GM12875 (cell line): ENCODE data around the gene CDK14.

Experiments used
- H3K4me3 ChIP-seq: one replicate; pipeline ENCODE4 v1.5.1; 2011; ENCODE audit warnings: low read depth, low read length, control low read depth
- CTCF ChIP-seq: IDR thresholded peaks from 2 replicates; pipeline ENCODE4 v1.5.1; 2011; ENCODE audit warnings: low read depth, mild to moderate bottlenecking, control low read depth, inconsistent platforms, low read length, moderate library complexity, borderline replicate concordance; ENCODE audit not compliant: insufficient read depth

Gene CDK14

GRCh38 chr7:90569368-90569767 lies 26.8 kb upstream of the CDK14 start:
- TF ChIP-seq CTCF: no peak
- H3K4me3 ChIP-seq: no peak overlapping the region

DNA sequence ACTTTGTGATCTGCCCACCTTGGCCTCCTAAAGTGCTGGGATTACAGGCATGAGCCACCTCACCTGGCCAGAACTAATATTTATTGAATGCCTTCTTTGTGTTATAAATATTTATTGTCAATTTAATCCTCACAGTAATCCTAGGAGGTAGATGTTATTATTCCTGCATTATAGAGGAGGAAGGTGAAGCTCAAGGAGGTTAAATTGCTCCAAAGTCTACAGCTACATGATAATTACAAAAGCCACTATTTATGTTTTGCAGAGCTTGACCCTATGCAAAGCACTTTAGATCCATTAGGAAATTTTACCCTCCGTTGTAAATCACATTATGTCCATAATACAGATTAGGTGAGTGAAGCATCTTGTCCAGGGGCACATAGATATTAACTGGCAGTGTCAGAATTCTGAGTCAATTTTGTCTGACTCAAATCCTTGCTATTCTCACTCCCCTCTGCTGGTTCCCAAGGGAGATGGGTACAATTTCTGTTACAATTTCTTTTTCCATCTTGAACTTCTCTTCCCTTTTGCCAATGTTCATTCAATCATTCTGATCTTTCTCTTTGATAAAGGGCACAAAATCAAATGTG lies 25.7 kb upstream of the CDK14 start:
- H3K4me3 ChIP-seq: no peak overlapping the region

GRCh38 chr7:90574146-90574819 lies 21.8 kb upstream of the CDK14 start:
- TF ChIP-seq CTCF: no peak
- H3K4me3 ChIP-seq: no peak overlapping the region

More for the DNA sequence above, 25.7 kb upstream of the CDK14 start:
- no peak for TF ChIP-seq CTCF

DNA sequence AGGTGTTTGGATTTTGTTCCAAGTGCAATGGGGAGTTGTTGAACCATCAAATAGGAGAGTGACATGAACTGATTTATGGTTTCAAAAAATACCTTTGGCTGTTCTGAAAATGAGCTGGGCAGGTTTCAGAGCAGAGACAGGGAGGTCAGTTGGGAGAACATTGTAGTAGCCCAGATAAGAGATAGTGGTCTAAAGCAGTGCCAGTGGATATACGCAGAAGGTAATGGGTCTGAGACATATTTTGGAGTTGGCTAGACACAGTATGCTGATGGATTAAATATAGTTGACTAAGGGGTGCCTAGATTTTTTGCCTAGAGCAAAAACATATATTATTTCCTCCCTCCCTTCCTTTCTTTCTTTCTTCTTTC lies 21.3 kb upstream of the CDK14 start:
- TF ChIP-seq CTCF: no peak

DNA sequence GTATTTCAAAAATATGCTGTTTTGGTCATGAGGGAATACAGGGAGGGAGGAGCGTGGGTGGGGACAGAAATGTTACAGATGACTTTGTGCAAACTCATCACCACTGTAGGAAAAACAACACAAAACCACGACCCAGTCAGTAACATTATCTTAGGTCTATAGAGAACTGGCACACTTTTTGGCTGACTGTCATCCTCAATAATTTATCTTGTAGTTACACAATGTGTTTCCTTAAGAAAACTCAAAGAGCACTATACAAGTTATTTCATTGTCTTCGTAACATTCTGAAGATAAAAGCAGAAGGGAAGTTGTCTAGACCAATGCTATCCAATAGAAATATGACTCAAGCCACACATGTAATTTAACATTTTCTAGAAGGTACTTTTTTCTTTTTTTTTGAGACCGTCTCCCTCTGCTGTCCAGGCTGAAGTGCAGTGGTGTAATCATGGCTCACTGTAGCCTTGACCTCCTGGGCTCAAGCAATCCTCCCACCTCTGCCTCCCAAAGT lies 16.9 kb upstream of the CDK14 start:
- TF ChIP-seq CTCF: no peak
- H3K4me3 ChIP-seq: no peak overlapping the region

More for the DNA sequence above, 21.3 kb upstream of the CDK14 start:
- no peak overlapping the region for H3K4me3 ChIP-seq

GRCh38 chr7:90580051-90580450 lies 16.1 kb upstream of the CDK14 start:
- TF ChIP-seq CTCF: no peak
- no peak overlapping the region for H3K4me3 ChIP-seq

DNA sequence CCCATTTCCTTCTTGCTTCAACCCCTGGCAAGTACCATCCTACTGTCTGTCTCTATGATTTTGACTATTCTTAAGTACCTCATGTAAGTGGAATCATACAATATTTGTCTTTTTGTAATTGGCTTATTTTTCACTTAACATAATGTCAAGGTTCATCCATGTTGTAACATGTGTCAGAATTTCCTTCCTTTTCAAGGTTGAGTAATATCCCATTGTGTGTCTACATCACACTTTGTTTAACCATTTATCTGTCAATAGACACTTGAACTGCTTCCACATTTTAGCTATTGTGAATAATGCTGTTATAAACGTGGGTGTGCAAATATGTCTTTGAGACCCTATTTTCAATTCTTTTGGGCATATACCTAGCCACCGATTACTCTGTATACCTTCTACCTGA lies 14.0 kb upstream of the CDK14 start:
- no peak for TF ChIP-seq CTCF
- H3K4me3 ChIP-seq: no peak overlapping the region
